K562 (cell line): ENCODE measurements around the gene RERE. TPM values are rescaled to one million over a fixed set of nuclear protein-coding genes. Genes with fewer than 3 reads are reported as not detected.

Experiments
- AFF1 ChIP-seq, 2 experiments: fragments of 450-650 bp; IDR thresholded peaks; 2 replicates each; pipeline ENCODE4 v1.6.1; 2018; ENCODE audit warnings: mild to moderate bottlenecking in 2 of 2, low read depth in 1 of 2; ENCODE audit not compliant: partially characterized antibody in 2 of 2
- ARNT ChIP-seq, 2 experiments: fragments of 450-650 bp; IDR thresholded peaks; 2 replicates each; pipeline ENCODE4 v1.6.1; 2016; ENCODE audit warnings: mild to moderate bottlenecking in 1 of 2
- CCNT2 ChIP-seq: IDR thresholded peaks from 2 replicates; pipeline ENCODE4 v1.6.1; 2011; ENCODE audit warnings: borderline replicate concordance, low read depth, mild to moderate bottlenecking, moderate library complexity, mixed read lengths, low read length; ENCODE audit not compliant: insufficient read length; ENCODE audit errors: extremely low read depth
- ELK3 ChIP-seq: fragments of 450-650 bp; formaldehyde crosslinking; IDR thresholded peaks from 2 replicates; pipeline ENCODE4 v1.4.0; 2020; ENCODE audit warnings: mild to moderate bottlenecking
- GATA2 ChIP-seq: sonication (generic); formaldehyde crosslinking; IDR thresholded peaks from 2 replicates; pipeline ENCODE4 v1.4.0; 2020; ENCODE audit warnings: mild to moderate bottlenecking, missing genetic modification reagents
- JUND ChIP-seq, 2 experiments: IDR thresholded peaks; 2 replicates in 1 of 2; 3 replicates in 1 of 2; pipeline ENCODE4 v1.6.1; 2011; ENCODE audit warnings: borderline replicate concordance in 2 of 2, low read depth in 2 of 2, low read length in 2 of 2, improper control_type of control experiment in 1 of 2, missing biosample characterization in 1 of 2, missing genetic modification characterization in 1 of 2, missing genetic modification reagents in 1 of 2
- MAFG ChIP-seq: fragments of 450-650 bp; conservative IDR thresholded peaks from 2 replicates; pipeline ENCODE4 v1.6.1; 2016; ENCODE audit warnings: missing genetic modification characterization, missing compliant biosample characterization
- MTA3 ChIP-seq: fragments of 450-650 bp; formaldehyde crosslinking; IDR thresholded peaks from 2 replicates; pipeline ENCODE4 v1.6.1; 2017; ENCODE audit warnings: mild to moderate bottlenecking, borderline replicate concordance
- TFE3 ChIP-seq: fragments of 450-650 bp; formaldehyde crosslinking; IDR thresholded peaks from 2 replicates; pipeline ENCODE4 v1.4.0; 2020; ENCODE audit warnings: mild to moderate bottlenecking, mixed read lengths
- U2AF1 ChIP-seq: fragments of 200-400 bp; formaldehyde crosslinking; optimal IDR thresholded peaks from 2 replicates; pipeline ENCODE3; 2017; ENCODE audit warnings: mild to moderate bottlenecking, low read depth, low read length, moderate library complexity
- polyA plus RNA-seq, 8 experiments: library from polyadenylated mRNA; depleted of rRNA in 4 of 8; stranded (reverse) in 5 of 8; unstranded in 3 of 8; fragments of >200 nt; fragmentation: Nextera tagmentation in 2 of 8; fragmentation: Illumina TruSeq in 1 of 8; extraction: Ambion mirVana in 2 of 8; extraction: Trizol in 1 of 8; gene quantifications; 2 replicates each; pipeline versions ENCODE4 v1.2.1 to v1.2.3, GENCODE V29; 2011 to 2014; ENCODE audit warnings: inconsistent platforms in 1 of 8, missing spikeins in 1 of 8
- total RNA-seq, 7 experiments: library from RNA; depleted of rRNA in 6 of 7; stranded (reverse); fragments of >200 nt in 6 of 7; fragmentation: Illumina TruSeq in 2 of 7; extraction: Trizol in 2 of 7; gene quantifications; 2 replicates each; pipeline versions ENCODE4 v1.2.1 to v1.2.3, GENCODE V29; 2011 to 2021; ENCODE audit warnings: low replicate concordance in 1 of 7
- TF ChIP-seq, protein P1 (sequence below): sonication (generic); formaldehyde crosslinking; IDR thresholded peaks from 2 replicates; pipeline ENCODE4 v1.5.0; 2020; ENCODE audit warnings: missing genetic modification reagents
- TF ChIP-seq, protein P2 (sequence below): fragments of 250-450 bp; sonication (Bioruptor Pico); IDR thresholded peaks from 2 replicates; pipeline ENCODE4 v1.8.0; 2022; ENCODE audit warnings: inconsistent platforms, mild to moderate bottlenecking, moderate library complexity, borderline replicate concordance
- TF ChIP-seq, protein P3 (sequence below): fragments of 250-450 bp; sonication (Bioruptor Pico); IDR thresholded peaks from 2 replicates; pipeline ENCODE4 v1.4.0; 2020; ENCODE audit warnings: borderline replicate concordance

Gene RERE
- total and polyA plus RNA-seq, 9 of the 15 experiments (the other 6 are each of a cell fraction or from before 2014, with no cell fraction given): 3.0 to 51.5 (median 13.4) TPM

- no peak for TF ChIP-seq AFF1 (IDR thresholded peaks at IDR 0.05; ENCODE audit: low read depth in 1 of 2, partially characterized antibody in 2 of 2)
- no peak for TF ChIP-seq ARNT (IDR thresholded peaks at IDR 0.05)
- TF ChIP-seq, protein P1, sequence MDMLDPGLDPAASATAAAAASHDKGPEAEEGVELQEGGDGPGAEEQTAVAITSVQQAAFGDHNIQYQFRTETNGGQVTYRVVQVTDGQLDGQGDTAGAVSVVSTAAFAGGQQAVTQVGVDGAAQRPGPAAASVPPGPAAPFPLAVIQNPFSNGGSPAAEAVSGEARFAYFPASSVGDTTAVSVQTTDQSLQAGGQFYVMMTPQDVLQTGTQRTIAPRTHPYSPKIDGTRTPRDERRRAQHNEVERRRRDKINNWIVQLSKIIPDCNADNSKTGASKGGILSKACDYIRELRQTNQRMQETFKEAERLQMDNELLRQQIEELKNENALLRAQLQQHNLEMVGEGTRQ (CRISPR knock-in tag): no peak
- TF ChIP-seq JUND (IDR thresholded peaks at IDR 0.05; ENCODE audit: borderline replicate concordance, low read depth, low read length): peak; percentile 76; the same call in 1 of the 2 replicates
- TF ChIP-seq JUND (tag; IDR thresholded peaks at IDR 0.05; ENCODE audit: borderline replicate concordance, low read depth, low read length): peak; percentile 53; the same call in 1 of the 3 replicates
- no peak for TF ChIP-seq TFE3
- TF ChIP-seq, protein P2, sequence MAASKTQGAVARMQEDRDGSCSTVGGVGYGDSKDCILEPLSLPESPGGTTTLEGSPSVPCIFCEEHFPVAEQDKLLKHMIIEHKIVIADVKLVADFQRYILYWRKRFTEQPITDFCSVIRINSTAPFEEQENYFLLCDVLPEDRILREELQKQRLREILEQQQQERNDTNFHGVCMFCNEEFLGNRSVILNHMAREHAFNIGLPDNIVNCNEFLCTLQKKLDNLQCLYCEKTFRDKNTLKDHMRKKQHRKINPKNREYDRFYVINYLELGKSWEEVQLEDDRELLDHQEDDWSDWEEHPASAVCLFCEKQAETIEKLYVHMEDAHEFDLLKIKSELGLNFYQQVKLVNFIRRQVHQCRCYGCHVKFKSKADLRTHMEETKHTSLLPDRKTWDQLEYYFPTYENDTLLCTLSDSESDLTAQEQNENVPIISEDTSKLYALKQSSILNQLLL: no peak
- 0 out of 2 replicates have a peak, but pooled peaks have one; percentile 49 for TF ChIP-seq MAFG (tag)
- no peak for TF ChIP-seq MTA3
- no peak for TF ChIP-seq GATA2 (CRISPR knock-in tag)
- TF ChIP-seq U2AF1: no peak
- TF ChIP-seq, protein P3, sequence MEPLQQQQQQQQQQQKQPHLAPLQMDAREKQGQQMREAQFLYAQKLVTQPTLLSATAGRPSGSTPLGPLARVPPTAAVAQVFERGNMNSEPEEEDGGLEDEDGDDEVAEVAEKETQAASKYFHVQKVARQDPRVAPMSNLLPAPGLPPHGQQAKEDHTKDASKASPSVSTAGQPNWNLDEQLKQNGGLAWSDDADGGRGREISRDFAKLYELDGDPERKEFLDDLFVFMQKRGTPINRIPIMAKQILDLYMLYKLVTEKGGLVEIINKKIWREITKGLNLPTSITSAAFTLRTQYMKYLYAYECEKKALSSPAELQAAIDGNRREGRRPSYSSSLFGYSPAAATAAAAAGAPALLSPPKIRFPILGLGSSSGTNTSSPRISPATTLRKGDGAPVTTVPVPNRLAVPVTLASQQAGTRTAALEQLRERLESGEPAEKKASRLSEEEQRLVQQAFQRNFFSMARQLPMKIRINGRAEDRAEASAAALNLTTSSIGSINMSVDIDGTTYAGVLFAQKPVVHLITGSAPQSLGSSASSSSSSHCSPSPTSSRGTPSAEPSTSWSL (CRISPR knock-in tag): no peak
- TF ChIP-seq ELK3 (CRISPR knock-in tag): no peak
- no peak for TF ChIP-seq CCNT2
These were observed 321.5 kb downstream of the RERE start (continued) for GRCh38 chr1:8495928-8496401.
